ENCODE results near the gene PGAM4.
"Not testable (repeated sequence)": the region's sequence is repeated elsewhere in the genome, so short reads cannot be mapped to it uniquely, and the experiment has no call there.

The PGAM4 gene

GRCh38 chrX:77952173-77952572 lies 17.3 kb downstream of the PGAM4 start:
- TF ChIP-seq CTCF (conservative IDR thresholded peaks at IDR 0.05; ENCODE audit: control insufficient read depth, insufficient read depth, low read depth, low read length) = no peak
- no peak overlapping the region for H3K4me3 ChIP-seq (ENCODE audit: control insufficient read depth, low read depth, low read length)
- no peak for DNase-seq (ENCODE audit: low read depth)

GRCh38 chrX:77949840-77950239 lies 19.6 kb downstream of the PGAM4 start:
- no peak overlapping the region for H3K4me3 ChIP-seq (ENCODE audit: control insufficient read depth, low read depth, low read length)
- DNase-seq (ENCODE audit: low read depth) = peak; percentile 25
- no peak for TF ChIP-seq CTCF (conservative IDR thresholded peaks at IDR 0.05; ENCODE audit: control insufficient read depth, insufficient read depth, low read depth, low read length)

- H3K4me3 ChIP-seq (ENCODE audit: control insufficient read depth, low read depth, low read length) = no peak overlapping the region
- no peak for TF ChIP-seq CTCF (conservative IDR thresholded peaks at IDR 0.05; ENCODE audit: control insufficient read depth, insufficient read depth, low read depth, low read length)
- no peak for DNase-seq (ENCODE audit: low read depth)
Observed at GRCh38 chrX:77946571-77946970, 22.9 kb downstream of the PGAM4 start.

- no peak for TF ChIP-seq CTCF (conservative IDR thresholded peaks at IDR 0.05; ENCODE audit: control insufficient read depth, insufficient read depth, low read depth, low read length)
Observed at GRCh38 chrX:77945910-77946545, 23.4 kb downstream of the PGAM4 start.

GRCh38 chrX:77945031-77945430 lies 24.4 kb downstream of the PGAM4 start:
- not testable (repeated sequence) for DNase-seq (ENCODE audit: low read depth); H3K4me3 ChIP-seq (ENCODE audit: control insufficient read depth, low read depth, low read length)

More at GRCh38 chrX:77945910-77946545, 23.4 kb downstream of the PGAM4 start:
- no peak overlapping the region for H3K4me3 ChIP-seq (ENCODE audit: control insufficient read depth, low read depth, low read length)
- no peak for DNase-seq (ENCODE audit: low read depth)

- TF ChIP-seq CTCF (conservative IDR thresholded peaks at IDR 0.05; ENCODE audit: control insufficient read depth, insufficient read depth, low read depth, low read length) = no peak
- no peak overlapping the region for H3K4me3 ChIP-seq (ENCODE audit: control insufficient read depth, low read depth, low read length)
- DNase-seq (ENCODE audit: low read depth) = no peak
Observed at GRCh38 chrX:77938083-77938680, 31.3 kb downstream of the PGAM4 start.

- TF ChIP-seq CTCF (conservative IDR thresholded peaks at IDR 0.05; ENCODE audit: control insufficient read depth, insufficient read depth, low read depth, low read length) = no peak
- H3K4me3 ChIP-seq (ENCODE audit: control insufficient read depth, low read depth, low read length) = no peak overlapping the region
- DNase-seq (ENCODE audit: low read depth) = peak; percentile 51
Observed at GRCh38 chrX:77937291-77937690, 32.1 kb downstream of the PGAM4 start.

Data from fibroblast of mammary gland (primary cell).